HG03097 (cell line): ENCODE data around the gene IFIT1B.
"Not testable (repeated sequence)": the region's sequence is repeated elsewhere in the genome, so short reads cannot be mapped to it uniquely, and the experiment has no call there.

Experiments
- ATAC-seq: cut with Tn5 transposase; IDR thresholded peaks from one replicate; pipeline ENCODE4 v1.9.1; 2021; ENCODE audit not compliant: unreplicated experiment, low FRiP score

IFIT1B gene

GRCh38 chr10:89373916-89374711 lies 3.7 kb upstream of the IFIT1B start:
- ATAC-seq, result no peak

GRCh38 chr10:89374713-89375141 lies 3.1 kb upstream of the IFIT1B start:
- ATAC-seq, result no peak

- ATAC-seq, result no peak
Measured at GRCh38 chr10:89379103-89379502, 1.2 kb downstream of the IFIT1B start.

- ATAC-seq, result no peak
Measured at GRCh38 chr10:89382757-89383156, 4.9 kb downstream of the IFIT1B start.

GRCh38 chr10:89384474-89385340 lies 6.9 kb downstream of the IFIT1B start:
- ATAC-seq, result no peak

GRCh38 chr10:89388806-89389205 lies 10.9 kb downstream of the IFIT1B start:
- ATAC-seq, result no peak

GRCh38 chr10:89389254-89389653 lies 11.4 kb downstream of the IFIT1B start:
- no peak for ATAC-seq

- no peak for ATAC-seq
Measured at GRCh38 chr10:89390476-89391225, 12.8 kb downstream of the IFIT1B start.

- not testable (repeated sequence) for ATAC-seq
Measured at GRCh38 chr10:89391226-89391576, 13.3 kb downstream of the IFIT1B start.

- ATAC-seq, result peak; percentile 73
Measured at GRCh38 chr10:89391907-89392756, 14.3 kb downstream of the IFIT1B start, which contains the start of gene IFIT1. Gene IFIT1, plus strand, starts transcription at chr10:89392623. Its CDS starts 90 bp downstream, at chr10:89392713.

GRCh38 chr10:89392974-89393373 lies 15.1 kb downstream of the IFIT1B start:
- no peak for ATAC-seq

GRCh38 chr10:89393898-89394297 lies 16.0 kb downstream of the IFIT1B start:
- ATAC-seq, result no peak

- ATAC-seq, result no peak
Measured at GRCh38 chr10:89395141-89395540, 17.3 kb downstream of the IFIT1B start.

GRCh38 chr10:89398003-89398749 lies 20.3 kb downstream of the IFIT1B start:
- ATAC-seq, result no peak

- no peak for ATAC-seq
Measured at GRCh38 chr10:89399956-89400355, 22.1 kb downstream of the IFIT1B start.

GRCh38 chr10:89403043-89403442 lies 25.2 kb downstream of the IFIT1B start:
- ATAC-seq, result no peak

- ATAC-seq, result no peak
Measured at GRCh38 chr10:89404104-89405047, 26.5 kb downstream of the IFIT1B start.

GRCh38 chr10:89406178-89406577 lies 28.3 kb downstream of the IFIT1B start:
- not testable (repeated sequence) for ATAC-seq
